Fibroblast of lung (primary cell): ENCODE measurements around the gene GPR173.

ENCODE experiments used
- EZH2 ChIP-seq: IDR thresholded peaks from 2 replicates; pipeline ENCODE4 v1.5.1; 2012; ENCODE audit warnings: low read length, control low read depth, mild to moderate bottlenecking; ENCODE audit errors: missing control alignments
- TF ChIP-seq, protein P1 (sequence below), 2 donors: IDR thresholded peaks in 1 of 2; conservative IDR thresholded peaks in 1 of 2; 1 replicate in 1 of 2; 2 replicates in 1 of 2; pipeline ENCODE4 v1.5.1; 2011 to 2012; ENCODE audit warnings: low read length in 2 of 2, control low read depth in 1 of 2, inconsistent platforms in 1 of 2, low read depth in 1 of 2, mild to moderate bottlenecking in 1 of 2

- no peak for TF ChIP-seq EZH2
- TF ChIP-seq, protein P1, sequence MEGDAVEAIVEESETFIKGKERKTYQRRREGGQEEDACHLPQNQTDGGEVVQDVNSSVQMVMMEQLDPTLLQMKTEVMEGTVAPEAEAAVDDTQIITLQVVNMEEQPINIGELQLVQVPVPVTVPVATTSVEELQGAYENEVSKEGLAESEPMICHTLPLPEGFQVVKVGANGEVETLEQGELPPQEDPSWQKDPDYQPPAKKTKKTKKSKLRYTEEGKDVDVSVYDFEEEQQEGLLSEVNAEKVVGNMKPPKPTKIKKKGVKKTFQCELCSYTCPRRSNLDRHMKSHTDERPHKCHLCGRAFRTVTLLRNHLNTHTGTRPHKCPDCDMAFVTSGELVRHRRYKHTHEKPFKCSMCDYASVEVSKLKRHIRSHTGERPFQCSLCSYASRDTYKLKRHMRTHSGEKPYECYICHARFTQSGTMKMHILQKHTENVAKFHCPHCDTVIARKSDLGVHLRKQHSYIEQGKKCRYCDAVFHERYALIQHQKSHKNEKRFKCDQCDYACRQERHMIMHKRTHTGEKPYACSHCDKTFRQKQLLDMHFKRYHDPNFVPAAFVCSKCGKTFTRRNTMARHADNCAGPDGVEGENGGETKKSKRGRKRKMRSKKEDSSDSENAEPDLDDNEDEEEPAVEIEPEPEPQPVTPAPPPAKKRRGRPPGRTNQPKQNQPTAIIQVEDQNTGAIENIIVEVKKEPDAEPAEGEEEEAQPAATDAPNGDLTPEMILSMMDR (conservative IDR thresholded peaks at IDR 0.05 in 1 of 2, IDR thresholded peaks at IDR 0.05 in 1 of 2; ENCODE audit: low read depth in 1 of 2, low read length in 2 of 2): no peak
These were observed 37.9 kb downstream of the GPR173 start for GRCh38 chrX:53086464-53086863.
